HS-5 (cell line): ENCODE data around the gene NPIPA7.
"Not testable (repeated sequence)": the region's sequence is repeated elsewhere in the genome, so short reads cannot be mapped to it uniquely, and the experiment has no call there.

Source experiments
- DNase-seq: peaks from one replicate; pipeline ENCODE4 v3.0.0-alpha.2; 2012; ENCODE audit warnings: low read depth

Gene NPIPA7

DNA sequence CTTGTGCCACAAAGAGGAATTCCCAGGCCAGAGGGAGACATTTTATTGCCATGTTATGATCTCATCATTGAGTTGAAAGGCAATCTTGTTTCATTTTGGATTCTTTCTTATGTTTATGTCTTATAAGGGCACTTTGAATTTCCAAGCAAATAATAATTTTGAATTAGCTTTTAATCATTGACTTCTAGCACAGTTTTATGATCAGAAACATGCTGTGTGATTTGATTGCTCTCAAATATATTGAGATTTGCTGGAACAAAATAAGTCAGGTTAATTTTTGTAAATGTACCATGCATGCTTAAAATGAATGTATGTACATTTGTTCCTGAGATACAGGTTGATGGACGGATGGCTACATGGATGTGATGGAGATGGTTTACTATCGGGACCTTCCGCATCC is at the start of gene NPIPA7:
Gene NPIPA7, plus strand, starts transcription at position 301 of the 400 bp plus-strand sequence. CDS start 105 bp downstream, outside the sequence.
- DNase-seq: not testable (repeated sequence)

DNA sequence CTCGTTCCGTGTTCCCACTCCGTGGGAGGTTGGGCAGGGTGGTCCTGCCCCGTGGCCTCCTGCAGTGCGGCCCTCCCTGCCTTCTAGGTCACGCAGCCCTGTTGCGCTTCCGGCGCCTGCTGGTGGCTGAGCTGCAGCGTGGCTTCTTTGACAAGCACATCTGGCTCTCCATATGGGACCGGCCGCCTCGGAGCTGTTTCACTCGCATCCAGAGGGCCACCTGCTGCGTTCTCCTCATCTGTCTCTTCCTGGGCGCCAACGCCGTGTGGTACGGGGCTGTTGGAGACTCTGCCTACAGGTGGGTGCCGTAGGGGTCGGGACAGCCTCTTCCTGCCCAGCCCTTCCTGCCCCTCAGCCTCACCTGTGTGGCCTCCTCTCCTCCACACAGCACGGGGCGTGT is 47.5 kb upstream of the NPIPA7 start:
- DNase-seq: not testable (repeated sequence)

DNA sequence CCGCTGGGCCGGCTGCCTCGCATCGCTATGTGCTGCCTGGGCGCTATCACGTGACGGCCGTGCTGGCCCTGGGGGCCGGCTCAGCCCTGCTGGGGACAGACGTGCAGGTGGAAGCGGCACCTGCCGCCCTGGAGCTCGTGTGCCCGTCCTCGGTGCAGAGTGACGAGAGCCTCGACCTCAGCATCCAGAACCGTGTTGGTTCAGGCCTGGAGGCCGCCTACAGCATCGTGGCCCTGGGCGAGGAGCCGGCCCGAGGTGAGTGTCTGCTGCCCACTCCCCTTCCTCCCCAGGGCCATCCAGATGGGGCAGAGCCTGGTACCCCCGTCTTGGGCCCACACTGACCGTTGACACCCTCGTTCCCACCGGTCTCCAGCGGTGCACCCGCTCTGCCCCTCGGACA is 21.4 kb upstream of the NPIPA7 start:
- DNase-seq: not testable (repeated sequence)

DNA sequence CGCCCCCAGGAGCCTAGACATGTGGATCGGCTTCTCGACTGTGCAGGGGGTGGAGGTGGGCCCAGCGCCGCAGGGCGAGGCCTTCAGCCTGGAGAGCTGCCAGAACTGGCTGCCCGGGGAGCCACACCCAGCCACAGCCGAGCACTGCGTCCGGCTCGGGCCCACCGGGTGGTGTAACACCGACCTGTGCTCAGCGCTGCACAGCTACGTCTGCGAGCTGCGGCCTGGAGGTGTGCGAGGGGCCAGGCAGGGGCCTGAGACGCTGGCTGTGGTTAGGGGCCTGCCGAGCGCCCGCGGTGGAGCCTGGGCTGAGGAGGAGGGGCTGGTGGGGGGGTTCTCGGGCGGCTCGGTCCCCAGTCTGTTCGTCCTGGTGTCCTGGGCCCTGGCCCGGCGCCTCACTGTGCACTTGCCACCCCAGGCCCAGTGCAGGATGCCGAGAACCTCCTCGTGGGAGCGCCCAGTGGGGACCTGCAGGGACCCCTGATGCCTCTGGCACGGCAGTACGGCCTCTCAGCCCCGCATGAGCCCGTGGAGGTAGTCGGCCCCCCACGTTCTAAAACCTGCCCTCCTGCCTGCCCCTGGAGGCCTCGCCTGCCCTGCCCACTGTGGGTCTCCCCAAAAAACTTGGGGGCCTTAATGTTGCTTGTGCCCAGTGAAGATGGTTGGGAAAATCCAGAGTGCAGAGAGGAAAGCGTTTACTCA is 20.2 kb upstream of the NPIPA7 start:
- DNase-seq: not testable (repeated sequence)

DNA sequence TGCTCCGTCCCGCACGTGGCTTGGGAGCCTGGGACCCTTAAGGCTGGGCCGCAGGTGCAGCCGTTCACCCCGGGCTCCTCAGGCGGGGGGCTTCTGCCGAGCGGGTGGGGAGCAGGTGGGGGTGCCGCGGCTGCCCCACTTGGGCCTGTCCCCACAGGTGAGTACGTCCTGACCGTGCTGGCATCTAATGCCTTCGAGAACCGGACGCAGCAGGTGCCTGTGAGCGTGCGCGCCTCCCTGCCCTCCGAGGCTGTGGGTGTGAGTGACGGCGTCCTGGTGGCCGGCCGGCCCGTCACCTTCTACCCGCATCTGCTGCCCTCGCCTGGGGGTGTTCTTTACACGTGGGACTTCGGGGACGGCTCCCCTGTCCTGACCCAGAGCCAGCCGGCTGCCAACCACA is 15.3 kb upstream of the NPIPA7 start:
- not testable (repeated sequence) for DNase-seq

DNA sequence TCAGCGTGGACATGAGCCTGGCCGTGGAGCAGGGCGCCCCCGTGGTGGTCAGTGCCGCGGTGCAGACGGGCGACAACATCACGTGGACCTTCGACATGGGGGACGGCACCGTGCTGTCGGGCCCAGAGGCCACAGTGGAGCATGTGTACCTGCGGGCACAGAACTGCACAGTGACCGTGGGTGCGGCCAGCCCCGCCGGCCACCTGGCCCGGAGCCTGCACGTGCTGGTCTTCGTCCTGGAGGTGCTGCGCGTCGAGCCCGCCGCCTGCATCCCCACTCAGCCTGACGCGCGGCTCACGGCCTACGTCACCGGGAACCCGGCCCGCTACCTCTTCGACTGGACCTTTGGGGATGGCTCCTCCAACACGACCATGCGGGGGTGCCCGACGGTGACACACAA is 14.8 kb upstream of the NPIPA7 start:
- DNase-seq: not testable (repeated sequence)

DNA sequence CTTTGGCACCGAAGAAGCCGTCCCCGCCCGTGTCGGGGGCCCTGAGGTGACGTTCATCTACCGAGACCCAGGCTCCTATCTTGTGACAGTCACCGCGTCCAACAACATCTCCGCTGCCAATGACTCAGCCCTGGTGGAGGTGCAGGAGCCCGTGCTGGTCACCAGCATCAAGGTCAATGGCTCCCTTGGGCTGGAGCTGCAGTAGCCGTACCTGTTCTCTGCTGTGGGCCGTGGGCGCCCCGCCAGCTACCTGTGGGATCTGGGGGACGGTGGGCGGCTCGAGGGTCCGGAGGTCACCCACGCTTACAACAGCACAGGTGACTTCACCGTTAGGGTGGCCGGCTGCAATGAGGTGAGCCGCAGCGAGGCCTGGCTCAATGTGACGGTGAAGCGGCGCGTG is 14.2 kb upstream of the NPIPA7 start:
- DNase-seq: not testable (repeated sequence)

DNA sequence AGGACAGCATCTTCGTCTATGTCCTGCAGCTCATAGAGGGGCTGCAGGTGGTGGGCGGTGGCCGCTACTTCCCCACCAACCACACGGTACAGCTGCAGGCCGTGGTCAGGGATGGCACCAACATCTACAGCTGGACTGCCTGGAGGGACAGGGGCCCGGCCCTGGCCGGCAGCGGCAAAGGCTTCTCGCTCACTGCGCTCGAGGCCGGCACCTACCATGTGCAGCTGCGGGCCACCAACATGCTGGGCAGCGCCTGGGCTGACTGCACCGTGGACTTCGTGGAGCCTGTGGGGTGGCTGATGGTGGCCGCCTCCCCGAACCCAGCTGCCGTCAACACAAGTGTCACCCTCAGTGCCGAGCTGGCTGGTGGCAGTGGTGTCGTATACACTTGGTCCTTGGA is 13.6 kb upstream of the NPIPA7 start:
- not testable (repeated sequence) for DNase-seq

DNA sequence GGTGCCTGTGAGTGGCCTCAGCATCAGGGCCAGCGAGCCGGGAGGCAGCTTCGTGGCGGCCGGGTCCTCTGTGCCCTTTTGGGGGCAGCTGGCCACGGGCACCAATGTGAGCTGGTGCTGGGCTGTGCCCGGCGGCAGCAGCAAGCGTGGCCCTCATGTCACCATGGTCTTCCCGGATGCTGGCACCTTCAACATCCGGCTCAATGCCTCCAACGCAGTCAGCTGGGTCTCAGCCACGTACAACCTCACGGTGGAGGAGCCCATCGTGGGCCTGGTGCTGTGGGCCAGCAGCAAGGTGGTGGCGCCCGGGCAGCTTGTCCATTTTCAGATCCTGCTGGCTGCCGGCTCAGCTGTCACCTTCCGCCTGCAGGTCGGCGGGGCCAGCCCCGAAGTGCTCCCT is 13.1 kb upstream of the NPIPA7 start:
- not testable (repeated sequence) for DNase-seq

DNA sequence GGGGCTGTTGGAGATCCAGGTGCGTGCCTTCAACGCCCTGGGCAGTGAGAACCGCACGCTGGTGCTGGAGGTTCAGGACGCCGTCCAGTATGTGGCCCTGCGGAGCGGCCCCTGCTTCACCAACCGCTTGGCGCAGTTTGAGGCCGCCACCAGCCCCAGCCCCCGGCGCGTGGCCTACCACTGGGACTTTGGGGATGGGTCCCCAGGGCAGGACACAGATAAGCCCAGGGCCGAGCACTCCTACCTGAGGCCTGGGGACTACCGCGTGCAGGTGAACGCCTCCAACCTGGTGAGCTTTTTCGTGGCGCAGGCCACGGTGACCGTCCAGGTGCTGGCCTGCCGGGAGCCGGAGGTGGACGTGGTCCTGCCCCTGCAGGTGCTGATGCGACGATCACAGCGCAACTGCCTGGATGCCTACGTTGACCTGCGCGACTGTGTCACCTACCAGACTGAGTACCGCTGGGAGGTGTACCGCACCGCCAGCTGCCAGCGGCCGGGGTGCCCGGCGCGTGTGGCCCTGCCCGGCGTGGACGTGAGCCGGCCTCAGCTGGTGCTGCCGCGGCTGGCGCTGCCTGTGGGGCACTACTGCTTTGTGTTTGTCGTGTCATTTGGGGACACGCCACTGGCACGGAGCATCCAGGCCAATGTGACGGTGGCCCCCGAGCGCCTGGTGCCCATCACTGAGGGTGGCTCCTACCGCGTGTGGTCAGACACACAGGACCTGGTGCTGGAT is 12.2 kb upstream of the NPIPA7 start:
- not testable (repeated sequence) for DNase-seq

DNA sequence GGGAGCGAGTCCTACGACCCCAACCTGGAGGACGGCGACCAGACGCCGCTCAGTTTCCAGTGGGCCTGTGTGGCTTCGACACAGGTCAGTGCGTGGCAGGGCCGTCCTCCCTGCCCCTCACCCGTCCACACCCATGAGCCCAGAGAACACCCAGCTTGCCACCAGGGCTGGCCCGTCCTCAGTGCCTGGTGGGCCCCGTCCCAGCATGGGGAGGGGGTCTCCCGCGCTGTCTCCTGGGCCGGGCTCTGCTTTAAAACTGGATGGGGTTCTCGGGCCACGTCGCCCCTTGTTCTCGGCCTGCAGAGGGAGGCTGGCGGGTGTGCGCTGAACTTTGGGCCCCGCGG is 11.7 kb upstream of the NPIPA7 start:
- DNase-seq: not testable (repeated sequence)

DNA sequence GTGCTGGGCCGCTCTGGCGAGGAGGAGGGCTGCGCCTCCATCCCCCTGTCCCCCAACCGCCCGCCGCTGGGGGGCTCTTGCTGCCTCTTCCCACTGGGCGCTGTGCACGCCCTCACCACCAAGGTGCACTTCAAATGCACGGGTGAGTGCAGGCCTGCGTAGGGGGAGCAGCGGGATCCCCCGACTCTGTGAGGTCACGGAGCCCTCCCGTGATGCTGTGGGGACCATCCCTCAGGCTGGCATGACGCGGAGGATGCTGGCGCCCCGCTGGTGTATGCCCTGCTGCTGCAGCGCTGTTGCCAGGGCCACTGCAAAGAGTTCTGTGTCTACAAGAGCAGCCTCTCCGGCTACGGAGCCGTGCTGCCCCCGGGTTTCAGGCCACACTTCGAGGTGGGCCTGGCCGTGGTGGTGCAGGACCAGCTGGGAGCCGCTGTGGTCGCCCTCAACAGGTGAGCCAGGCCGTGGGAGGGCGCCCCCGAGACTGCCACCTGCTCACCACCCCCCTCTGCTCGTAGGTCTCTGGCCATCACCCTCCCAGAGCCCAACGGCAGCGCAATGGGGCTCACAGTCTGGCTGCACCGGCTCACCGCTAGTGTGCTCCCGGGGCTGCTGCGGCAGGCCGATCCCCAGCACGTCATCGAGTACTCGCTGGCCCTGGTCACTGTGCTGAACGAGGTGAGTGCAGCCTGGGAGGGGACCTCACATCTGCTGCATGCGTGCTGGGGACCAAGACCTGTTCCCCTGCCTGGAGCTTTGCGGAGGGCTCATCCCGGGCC is 9.7 kb upstream of the NPIPA7 start:
- not testable (repeated sequence) for DNase-seq

DNA sequence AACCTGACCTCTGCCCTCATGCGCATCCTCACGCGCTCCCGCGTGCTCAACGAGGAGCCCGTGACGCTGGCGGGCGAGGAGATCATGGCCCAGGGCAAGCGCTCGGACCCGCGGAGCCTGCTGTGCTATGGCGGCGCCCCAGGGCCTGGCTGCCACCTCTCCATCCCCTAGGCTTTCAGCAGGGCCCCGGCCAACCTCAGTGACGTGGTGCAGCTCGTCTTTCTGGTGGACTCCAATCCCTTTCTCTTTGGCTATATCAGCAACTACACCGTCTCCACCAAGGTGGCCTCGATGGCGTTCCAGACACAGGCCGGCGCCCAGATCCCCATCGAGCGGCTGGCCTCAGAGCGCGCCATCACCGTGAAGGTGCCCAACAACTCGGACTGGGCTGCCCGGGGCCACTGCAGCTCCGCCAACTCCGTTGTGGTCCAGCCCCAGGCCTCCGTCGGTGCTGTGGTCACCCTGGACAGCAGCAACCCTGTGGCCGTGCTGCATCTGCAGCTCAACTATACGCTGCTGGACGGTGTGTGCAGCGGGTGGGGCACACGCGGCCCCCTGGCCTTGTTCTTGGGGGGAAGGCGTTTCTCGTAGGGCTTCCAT is 7.7 kb upstream of the NPIPA7 start:
- DNase-seq: not testable (repeated sequence)

DNA sequence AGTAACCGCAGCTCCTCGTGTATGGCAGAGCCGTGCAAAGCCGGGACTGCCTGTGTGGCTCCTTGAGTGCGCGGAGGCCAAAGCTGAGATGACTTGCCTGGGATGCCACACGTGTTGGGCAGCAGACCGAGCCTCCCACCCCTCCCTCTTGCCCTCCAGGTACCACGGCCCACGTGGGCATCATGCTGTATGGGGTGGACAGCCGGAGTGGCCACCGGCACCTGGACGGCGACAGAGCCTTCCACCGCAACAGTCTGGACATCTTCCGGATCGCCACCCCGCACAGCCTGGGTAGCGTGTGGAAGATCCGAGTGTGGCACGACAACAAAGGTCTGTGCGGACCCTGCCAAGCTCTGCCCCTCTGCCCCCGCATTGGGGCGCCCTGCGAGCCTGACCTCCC is 4.7 kb upstream of the NPIPA7 start:
- DNase-seq: not testable (repeated sequence)

DNA sequence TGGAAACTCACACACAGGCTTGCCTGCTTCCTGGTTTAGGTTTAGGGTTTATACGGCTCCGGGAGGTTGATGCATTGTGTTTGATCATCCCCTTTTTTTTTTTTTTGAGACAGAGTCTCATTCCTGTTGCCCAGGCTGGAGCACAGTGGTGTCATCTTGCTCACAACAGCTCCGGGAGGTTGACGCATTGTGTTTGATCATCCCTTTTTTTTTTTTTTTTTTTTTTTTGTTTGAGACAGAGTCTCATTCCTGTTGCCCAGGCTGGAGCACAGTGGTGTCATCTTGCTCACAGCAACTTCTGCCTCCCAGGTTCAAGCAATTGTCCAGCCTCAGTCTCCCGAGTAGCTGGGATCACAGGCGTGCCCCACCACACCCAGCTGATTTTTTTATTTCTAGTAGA is 20.7 kb downstream of the NPIPA7 start:
- DNase-seq: not testable (repeated sequence)

DNA sequence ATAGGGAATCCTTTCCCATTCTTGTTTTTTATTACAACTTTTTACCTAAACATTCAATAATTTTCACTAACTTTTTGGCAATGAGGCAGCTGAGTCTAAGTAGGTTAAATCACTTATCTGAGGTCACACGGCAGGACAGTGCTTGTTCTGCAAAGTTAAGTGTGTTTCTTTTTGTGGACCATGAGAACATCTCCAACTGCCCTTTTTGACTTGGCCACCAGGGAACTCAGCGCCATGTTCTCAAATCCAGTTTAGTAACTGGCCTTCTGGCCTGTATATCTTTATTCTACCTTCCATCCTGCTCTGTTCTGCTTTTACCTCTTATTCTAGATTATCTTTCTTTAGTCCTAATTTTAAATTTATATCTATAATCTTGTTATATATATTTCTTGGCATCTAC is 23.4 kb downstream of the NPIPA7 start:
- not testable (repeated sequence) for DNase-seq

DNA sequence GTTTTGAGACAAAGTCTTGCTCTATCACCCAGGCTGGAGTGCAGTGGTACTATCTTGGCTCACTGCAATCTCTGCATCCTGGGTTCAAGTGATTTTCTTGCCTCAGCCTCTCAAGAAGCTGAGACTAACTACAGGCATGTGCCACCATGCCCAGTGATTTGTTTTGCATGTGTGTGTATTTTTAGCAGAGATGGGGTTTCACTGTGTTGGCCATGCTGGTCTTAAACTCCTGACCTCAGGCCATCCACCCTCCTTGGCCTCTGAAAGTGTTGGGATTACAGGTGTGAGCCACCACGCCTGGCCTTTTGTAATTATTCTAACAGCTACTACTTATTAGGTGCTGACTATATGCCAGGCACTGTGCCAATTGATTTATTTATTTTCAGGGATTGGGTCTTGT is 25.3 kb downstream of the NPIPA7 start:
- DNase-seq: not testable (repeated sequence)

DNA sequence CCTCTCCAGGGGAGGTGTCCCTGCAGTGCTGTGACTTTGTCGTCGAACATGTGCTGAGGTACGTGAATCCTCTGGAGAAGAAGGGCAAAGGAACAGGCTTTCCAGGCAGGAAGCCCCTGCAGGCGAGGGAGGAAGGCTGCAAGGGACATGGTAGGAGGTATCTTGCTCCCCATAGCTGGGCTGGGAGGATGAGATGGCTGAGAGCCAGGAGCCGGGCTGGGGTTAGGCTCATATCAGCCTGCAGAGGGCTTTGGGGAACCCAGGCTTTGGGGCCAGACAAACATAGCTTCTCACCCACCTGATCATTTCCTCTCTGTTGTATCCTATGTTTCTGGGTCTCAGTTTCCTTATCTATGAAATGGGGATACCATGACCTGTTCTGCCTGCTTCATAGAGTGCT is 26.5 kb downstream of the NPIPA7 start:
- not testable (repeated sequence) for DNase-seq

DNA sequence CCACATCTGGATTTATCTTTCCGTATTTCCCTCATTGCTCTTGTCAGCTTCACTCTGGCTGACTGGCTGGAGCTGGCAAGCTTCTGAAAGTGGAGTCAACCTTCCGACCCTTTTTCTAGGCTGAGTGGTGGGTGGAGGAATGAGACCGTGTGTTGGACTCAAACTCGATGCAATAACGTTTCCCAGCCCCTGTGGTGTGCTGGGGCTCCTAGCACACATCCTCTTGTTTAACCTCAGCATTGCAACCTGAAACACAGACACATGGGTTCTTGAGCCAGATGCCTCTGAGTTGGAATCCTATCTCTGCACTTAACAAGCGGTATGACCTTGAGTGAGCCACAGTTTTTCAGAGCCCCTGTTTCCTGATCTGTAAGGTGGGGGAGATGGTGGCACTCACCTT is 29.5 kb downstream of the NPIPA7 start:
- DNase-seq: not testable (repeated sequence)

DNA sequence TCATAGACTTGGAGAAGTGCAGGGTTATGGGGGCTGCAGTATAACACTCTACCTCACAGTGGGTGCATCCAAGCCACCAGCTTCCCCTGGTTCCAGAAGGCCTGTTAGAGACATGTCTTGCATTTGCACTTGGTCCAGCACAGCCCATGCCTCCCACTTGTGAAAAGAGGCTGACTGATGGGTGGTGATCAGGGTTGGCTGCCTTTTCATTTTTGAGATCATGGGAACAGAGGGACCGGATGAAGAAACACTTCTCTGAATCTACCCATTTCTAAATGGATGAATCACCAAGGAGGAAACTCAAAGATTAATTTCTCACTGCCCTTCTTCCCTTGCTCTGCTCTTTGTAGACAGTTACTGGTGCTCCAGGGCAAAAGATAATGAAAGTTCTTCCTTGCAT is 34.8 kb downstream of the NPIPA7 start:
- DNase-seq: not testable (repeated sequence)

DNA sequence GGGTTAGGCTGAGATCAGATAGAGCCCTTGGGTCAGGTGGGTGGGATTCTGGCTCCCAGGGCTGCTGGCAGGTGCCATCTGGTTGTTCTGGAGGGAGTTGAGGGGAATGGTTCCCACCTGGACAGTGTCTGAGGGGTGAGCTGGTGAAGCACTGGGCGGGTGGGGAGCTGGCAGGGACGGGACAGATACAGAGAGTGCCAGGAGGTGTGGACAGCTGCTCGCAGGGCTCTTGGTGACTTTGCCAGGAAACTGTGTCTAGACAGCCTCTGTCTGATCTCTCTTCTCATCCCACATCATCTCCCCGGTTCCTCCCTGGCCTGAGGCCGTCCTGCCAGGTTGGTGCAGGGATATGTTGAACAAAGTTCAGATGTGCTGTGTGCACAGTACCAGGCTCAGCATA is 38.1 kb downstream of the NPIPA7 start:
- not testable (repeated sequence) for DNase-seq

DNA sequence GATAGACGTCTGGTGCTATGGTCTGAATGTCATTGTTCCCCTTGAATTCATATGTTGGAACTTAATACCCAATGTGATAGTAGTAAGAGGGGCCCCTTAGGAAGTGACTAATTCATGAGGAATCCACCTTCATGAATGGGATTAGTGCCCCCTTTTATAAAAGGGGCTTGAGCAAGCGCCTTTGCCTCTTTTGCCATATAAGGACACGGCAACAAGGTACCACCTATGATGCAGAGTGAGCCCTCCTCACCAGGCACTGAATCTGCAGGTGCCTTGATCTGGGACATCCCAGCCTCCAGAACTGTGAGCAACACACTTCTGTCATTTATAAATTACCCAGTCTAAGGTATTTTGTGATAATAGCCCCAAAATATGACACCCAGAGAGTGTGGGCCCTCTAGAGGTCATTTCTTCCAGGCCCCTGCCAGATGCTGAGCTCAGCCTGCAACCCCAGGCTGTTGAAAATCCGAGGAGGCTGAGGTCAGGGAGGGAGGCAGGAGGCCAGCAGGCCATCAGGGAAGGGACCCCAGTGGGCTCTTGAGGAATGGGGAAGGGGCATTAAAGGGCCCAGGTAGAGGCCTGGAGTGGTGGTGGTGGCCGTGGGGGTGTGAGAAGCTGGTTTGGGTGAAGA is 39.1 kb downstream of the NPIPA7 start:
- not testable (repeated sequence) for DNase-seq
